ENCODE data around the gene TRPV3. TPM values are rescaled to one million over a fixed set of nuclear protein-coding genes. Genes with fewer than 3 reads are reported as not detected.

TRPV3 gene
- total RNA-seq (2016; rRNA removed; fragmentation: Illumina TruSeq; extraction: Trizol) (0.46 and 1.0 TPM in 2 replicates), polyA plus RNA-seq (2011; rRNA removed) (0.40 and 0.90 TPM in 2 replicates), polyA minus RNA-seq (2011; rRNA and poly(A)+ RNA removed; ENCODE audit: low replicate concordance) (0.07 and 0.92 TPM in 2 replicates), Bru-seq, nascent RNA (percentile 30 among the genes with signal in this experiment), BruChase-seq, experiment 1, labeled RNA remaining after a 6-hour chase (percentile 32 among the genes with signal in this experiment), BruChase-seq, experiment 2, labeled RNA remaining after a 2-hour chase (percentile 31 among the genes with signal in this experiment)
- 0.10 and 0.18 TPM in 2 replicates for total RNA-seq (2016; cell fraction: cytosol; rRNA removed; fragmentation: Illumina TruSeq; extraction: Trizol; ENCODE audit: low read depth)
- total RNA-seq (2016; cell fraction: insoluble cytoplasmic fraction; rRNA removed; fragmentation: Illumina TruSeq; extraction: Trizol), result 0.65 and 0.82 TPM in 2 replicates
- total RNA-seq (2016; cell fraction: membrane; rRNA removed; fragmentation: Illumina TruSeq; extraction: Trizol), result 0.14 and 0.34 TPM in 2 replicates
- 0.81 and 1.5 TPM in 2 replicates for total RNA-seq (2016; cell fraction: nucleus; rRNA removed; fragmentation: Illumina TruSeq; extraction: Trizol)
- 0.41 and 0.43 TPM in 2 replicates for polyA plus RNA-seq (2011; cell fraction: cytosol; rRNA removed)
- 1.8 and 2.7 TPM in 2 replicates for polyA plus RNA-seq (2011; cell fraction: nucleus; rRNA removed)
- 0.35 and 0.36 TPM in 2 replicates for polyA plus RNA-seq (2012)
- 0.03 and 0.05 TPM in 2 replicates for polyA plus RNA-seq (2016; cell fraction: cytosol; fragmentation: Illumina TruSeq; extraction: Trizol; ENCODE audit: low read depth)
- 0.23 and 0.37 TPM in 2 replicates for polyA plus RNA-seq (2016; cell fraction: insoluble cytoplasmic fraction; fragmentation: Illumina TruSeq; extraction: Trizol; ENCODE audit: low read depth)
- 0.09 and 0.27 TPM in 2 replicates for polyA plus RNA-seq (2016; cell fraction: membrane; fragmentation: Illumina TruSeq; extraction: Trizol; ENCODE audit: low read depth)
- 1.4 and 2.5 TPM in 2 replicates for polyA plus RNA-seq (2016; cell fraction: nucleus; fragmentation: Illumina TruSeq; extraction: Trizol; ENCODE audit: insufficient read depth, low read depth)
- polyA minus RNA-seq (2011; cell fraction: cytosol; rRNA and poly(A)+ RNA removed), result 1.2 TPM in 1 of 2 replicates, not detected in the other
- polyA minus RNA-seq (2011; cell fraction: nucleus; rRNA and poly(A)+ RNA removed), result 0.99 and 1.2 TPM in 2 replicates
- long read RNA-seq, experiment 1, result 0 reads
- long read RNA-seq, experiment 2, result 0 reads

DNA sequence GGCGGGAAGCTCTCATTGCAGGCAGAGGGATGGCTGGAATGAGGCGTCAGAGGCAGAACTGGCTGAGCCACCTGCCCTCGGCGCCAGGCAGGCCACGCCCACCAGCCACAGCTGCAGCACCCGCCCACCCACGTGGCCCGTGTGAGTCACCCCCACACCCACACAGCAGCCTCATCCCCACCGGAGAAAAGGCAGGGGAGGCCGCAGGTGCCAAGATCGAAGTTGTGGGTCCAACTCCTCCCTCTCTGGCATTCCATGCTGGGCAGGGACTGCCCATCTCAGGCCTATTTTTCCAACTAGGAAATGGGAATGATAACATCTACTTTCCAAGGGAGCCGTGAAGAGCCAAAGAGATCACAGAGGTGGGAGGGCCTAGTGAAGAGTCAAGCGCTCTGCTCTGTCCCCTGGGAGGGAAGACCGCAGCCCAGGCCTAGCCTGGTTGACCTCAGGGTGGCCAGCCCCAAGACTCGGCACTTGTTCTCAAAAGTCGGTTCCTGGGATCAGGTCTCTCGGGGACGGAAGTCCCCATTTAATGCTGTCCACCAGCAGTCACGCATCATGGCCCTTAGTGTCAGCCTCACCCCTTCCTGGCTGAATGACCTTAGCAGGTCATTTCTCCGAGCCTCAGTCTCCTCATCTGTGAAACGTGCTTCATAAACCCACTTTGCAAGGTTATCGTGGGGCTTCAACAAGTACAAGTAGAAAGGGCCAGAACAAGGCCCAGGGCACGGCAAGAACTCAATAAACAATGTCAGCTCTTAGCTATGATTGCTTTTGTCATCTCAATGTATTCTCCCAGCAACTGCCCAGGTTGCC, at the start of gene TRPV3:
Gene TRPV3 (minus strand): TSS at position 45 of the 816 bp plus-strand sequence. CDS start 2,962 bp downstream, outside the sequence.
- Histone ChIP-seq H3K9ac (ENCODE audit: insufficient read depth, low read depth, low read length) (no peak within 1 kb of the TSS), H3K9me3 (ENCODE audit: low read length) (no peaks in the 10 kb centered on the region), H2AFZ (ENCODE audit: low read length) (no peak within 1 kb of the TSS), H3K36me3 (replicated peaks in 1 of 2; ENCODE audit: control insufficient read depth in 1 of 2, insufficient read depth in 2 of 2, low read length in 2 of 2) (no peaks in the 10 kb centered on the region), H4K20me1 (ENCODE audit: insufficient read depth, low read length) (no peaks in the 10 kb centered on the region), H3K79me2 (ENCODE audit: insufficient read depth, low read length) (no peaks in the 10 kb centered on the region), H3K4me1 (ENCODE audit: insufficient read depth, low read length) (peaks cover 27% of the 10 kb centered on the region), H3K4me3 (replicated peaks in 1 of 3; ENCODE audit: insufficient read depth in 1 of 3, low read depth in 2 of 3, low read length in 3 of 3) (peak within 1 kb of the TSS in 1 of 3 experiments; percentile 50; a peak in 1 of 6 replicates), H3K27me3 (ENCODE audit: control insufficient read depth in 1 of 2, insufficient read depth in 2 of 2, low read length in 2 of 2) (peaks cover 6 to 29% of the 10 kb centered on the region in 2 experiments; a peak in 3 of 5 replicates), H3K27ac (ENCODE audit: extremely low read length, insufficient read depth, low read length) (no peak within 1 kb of the TSS), H3K4me2 (ENCODE audit: low read depth, low read length) (peak within 1 kb of the TSS; percentile 76)
- ATAC-seq (peak; percentile 33), FAIRE-seq (no peak), DNase-seq (ENCODE audit: low spot score) (no peak)
- ChIA-PET POLR2A (interaction anchor here (1.4 to 1.5 kb wide), 2 partner anchors 11 to 78 kb away, joined by 3 to 6 read pairs; partner anchors contain the start of genes CTNS and SHPK), CTCF (ENCODE audit: low intra/inter-chr PET ratio, low total read pairs) (no interaction called here)
- intact Hi-C loops (cut with micrococcal nuclease; ENCODE audit: unreplicated experiment) (no loop called here), in situ Hi-C loops (cut with HindIII; ENCODE audit: extremely low pct_ligation_motif_present, low pct_unique_long_range_greater_than_20kb) (no loop called here)
- BruUV-seq (replicated peaks), result no TSS peak
- WGBS (ENCODE audit: low lambda C conversion rate), result 56% methylated on average over 9 of the region's 23 CpGs
- TF ChIP-seq ZNF230 (CRISPR knock-in tag; IDR thresholded peaks at IDR 0.05) (no peak), ATAD3A (CRISPR knock-in tag; IDR thresholded peaks at IDR 0.05) (no peak), ZFX (CRISPR knock-in tag; IDR thresholded peaks at IDR 0.05; ENCODE audit: low read depth) (peak; percentile 14; the same call in 1 of the 2 replicates), SP1 (IDR thresholded peaks at IDR 0.05) (no peak), SP1 (CRISPR knock-in tag; IDR thresholded peaks at IDR 0.05) (peak; percentile 46; the same call in 1 of the 2 replicates), MIER2 (CRISPR knock-in tag; IDR thresholded peaks at IDR 0.05) (no peak), MEIS1 (CRISPR knock-in tag; IDR thresholded peaks at IDR 0.05; ENCODE audit: borderline replicate concordance) (no peak), TARDBP (CRISPR knock-in tag; IDR thresholded peaks at IDR 0.05) (no peak)
- TF ChIP-seq, protein P1, sequence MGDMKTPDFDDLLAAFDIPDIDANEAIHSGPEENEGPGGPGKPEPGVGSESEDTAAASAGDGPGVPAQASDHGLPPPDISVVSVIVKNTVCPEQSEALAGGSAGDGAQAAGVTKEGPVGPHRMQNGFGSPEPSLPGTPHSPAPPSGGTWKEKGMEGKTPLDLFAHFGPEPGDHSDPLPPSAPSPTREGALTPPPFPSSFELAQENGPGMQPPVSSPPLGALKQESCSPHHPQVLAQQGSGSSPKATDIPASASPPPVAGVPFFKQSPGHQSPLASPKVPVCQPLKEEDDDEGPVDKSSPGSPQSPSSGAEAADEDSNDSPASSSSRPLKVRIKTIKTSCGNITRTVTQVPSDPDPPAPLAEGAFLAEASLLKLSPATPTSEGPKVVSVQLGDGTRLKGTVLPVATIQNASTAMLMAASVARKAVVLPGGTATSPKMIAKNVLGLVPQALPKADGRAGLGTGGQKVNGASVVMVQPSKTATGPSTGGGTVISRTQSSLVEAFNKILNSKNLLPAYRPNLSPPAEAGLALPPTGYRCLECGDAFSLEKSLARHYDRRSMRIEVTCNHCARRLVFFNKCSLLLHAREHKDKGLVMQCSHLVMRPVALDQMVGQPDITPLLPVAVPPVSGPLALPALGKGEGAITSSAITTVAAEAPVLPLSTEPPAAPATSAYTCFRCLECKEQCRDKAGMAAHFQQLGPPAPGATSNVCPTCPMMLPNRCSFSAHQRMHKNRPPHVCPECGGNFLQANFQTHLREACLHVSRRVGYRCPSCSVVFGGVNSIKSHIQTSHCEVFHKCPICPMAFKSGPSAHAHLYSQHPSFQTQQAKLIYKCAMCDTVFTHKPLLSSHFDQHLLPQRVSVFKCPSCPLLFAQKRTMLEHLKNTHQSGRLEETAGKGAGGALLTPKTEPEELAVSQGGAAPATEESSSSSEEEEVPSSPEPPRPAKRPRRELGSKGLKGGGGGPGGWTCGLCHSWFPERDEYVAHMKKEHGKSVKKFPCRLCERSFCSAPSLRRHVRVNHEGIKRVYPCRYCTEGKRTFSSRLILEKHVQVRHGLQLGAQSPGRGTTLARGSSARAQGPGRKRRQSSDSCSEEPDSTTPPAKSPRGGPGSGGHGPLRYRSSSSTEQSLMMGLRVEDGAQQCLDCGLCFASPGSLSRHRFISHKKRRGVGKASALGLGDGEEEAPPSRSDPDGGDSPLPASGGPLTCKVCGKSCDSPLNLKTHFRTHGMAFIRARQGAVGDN (CRISPR knock-in tag; IDR thresholded peaks at IDR 0.05), result peak; percentile 15; the same call in 1 of the 2 replicates
- TF ChIP-seq, protein P2, sequence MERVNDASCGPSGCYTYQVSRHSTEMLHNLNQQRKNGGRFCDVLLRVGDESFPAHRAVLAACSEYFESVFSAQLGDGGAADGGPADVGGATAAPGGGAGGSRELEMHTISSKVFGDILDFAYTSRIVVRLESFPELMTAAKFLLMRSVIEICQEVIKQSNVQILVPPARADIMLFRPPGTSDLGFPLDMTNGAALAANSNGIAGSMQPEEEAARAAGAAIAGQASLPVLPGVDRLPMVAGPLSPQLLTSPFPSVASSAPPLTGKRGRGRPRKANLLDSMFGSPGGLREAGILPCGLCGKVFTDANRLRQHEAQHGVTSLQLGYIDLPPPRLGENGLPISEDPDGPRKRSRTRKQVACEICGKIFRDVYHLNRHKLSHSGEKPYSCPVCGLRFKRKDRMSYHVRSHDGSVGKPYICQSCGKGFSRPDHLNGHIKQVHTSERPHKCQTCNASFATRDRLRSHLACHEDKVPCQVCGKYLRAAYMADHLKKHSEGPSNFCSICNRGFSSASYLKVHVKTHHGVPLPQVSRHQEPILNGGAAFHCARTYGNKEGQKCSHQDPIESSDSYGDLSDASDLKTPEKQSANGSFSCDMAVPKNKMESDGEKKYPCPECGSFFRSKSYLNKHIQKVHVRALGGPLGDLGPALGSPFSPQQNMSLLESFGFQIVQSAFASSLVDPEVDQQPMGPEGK (CRISPR knock-in tag; IDR thresholded peaks at IDR 0.05), result 0 out of 2 replicates have a peak, but pooled peaks have one; percentile 23
- TF ChIP-seq, protein P3, sequence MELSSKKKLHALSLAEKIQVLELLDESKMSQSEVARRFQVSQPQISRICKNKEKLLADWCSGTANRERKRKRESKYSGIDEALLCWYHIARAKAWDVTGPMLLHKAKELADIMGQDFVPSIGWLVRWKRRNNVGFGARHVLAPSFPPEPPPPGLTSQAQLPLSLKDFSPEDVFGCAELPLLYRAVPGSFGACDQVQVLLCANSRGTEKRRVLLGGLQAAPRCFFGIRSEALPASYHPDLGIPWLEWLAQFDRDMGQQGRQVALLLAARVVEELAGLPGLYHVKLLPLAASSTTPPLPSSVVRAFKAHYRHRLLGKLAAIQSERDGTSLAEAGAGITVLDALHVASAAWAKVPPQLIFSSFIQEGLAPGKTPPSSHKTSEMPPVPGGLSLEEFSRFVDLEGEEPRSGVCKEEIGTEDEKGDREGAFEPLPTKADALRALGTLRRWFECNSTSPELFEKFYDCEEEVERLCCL (CRISPR knock-in tag; IDR thresholded peaks at IDR 0.05; ENCODE audit: borderline replicate concordance), result no peak
